Endothelial cell of hepatic sinusoid (primary cell): ENCODE measurements around the gene NOC4L.

Source experiments
- in situ Hi-C: cut with HindIII; loops from 2 replicates; pipeline ENCODE4 v1.10.0; 2017; ENCODE audit warnings: low sequenced_read_pairs

The NOC4L gene

DNA sequence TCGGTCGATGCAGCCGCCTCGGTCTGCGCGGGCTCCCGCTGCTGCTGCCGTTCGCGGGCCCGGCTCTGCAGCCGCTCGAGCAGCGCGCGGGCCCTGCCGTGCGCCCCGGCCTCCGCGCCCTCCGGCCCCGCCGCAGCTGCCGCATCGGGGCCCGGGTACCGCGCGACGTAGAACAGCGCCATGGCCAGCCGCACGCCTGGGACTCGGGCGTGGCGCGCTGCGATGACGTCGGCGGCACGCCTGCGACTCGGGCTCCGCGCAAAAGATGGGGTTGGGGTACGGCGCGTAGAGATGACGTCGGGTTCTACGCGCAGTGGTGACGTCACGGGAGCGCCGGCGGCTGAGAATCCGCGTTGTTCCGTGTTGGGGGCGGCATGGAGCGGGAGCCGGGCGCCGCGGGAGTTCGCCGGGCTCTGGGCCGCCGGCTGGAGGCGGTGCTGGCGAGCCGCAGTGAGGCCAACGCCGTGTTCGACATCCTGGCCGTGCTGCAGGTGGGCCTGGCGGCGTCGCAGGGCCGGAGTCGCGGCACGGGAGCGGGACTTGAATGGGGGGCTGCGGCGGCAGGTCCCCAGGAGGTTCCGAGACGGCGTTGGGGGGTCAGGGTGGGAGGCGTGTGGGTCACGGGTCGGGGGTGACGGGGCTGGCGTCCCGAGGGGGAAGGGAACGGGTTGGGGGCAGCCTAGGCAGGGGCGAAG, at the start of gene NOC4L, which contains the start of gene DDX51:
TSS of gene NOC4L (plus strand) at position 343 of the 695 bp plus-strand sequence. CDS start at position 375, 32 bp downstream.
TSS of gene DDX51 (minus strand) at position 205 of the 695 bp plus-strand sequence. CDS start at position 182, 23 bp downstream.
- in situ Hi-C loops: no loop called here

GRCh38 chr12:132095520-132096409, 48.5 kb upstream of the NOC4L start:
- in situ Hi-C loops: no loop called here

DNA sequence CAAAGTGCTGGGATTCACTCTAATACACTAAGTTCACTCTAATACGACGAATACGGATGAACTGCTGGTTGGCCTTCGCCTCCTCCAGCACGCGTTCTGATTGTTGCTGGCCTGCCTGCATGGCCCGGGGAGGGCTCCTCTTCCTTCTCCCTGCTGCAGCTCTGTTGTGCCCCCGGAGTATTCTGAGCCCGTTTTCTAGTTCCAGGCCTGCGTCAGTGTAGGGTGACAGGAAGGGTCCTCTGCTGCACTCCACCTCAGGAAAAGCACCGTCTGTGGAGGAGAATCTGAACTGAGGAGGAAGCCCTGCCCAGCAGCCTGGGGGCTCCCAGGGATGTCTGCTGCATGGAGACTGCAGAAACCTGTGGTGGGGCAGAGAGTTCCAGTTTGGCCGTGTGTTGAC, 44.5 kb upstream of the NOC4L start:
- in situ Hi-C loops: loop anchor here (10.0 kb wide), 1 partner anchor 225 kb away; the partner anchor contains the start of gene GALNT9

- in situ Hi-C loops: loop anchor here (10.0 kb wide), 1 partner anchor 224 kb away; the partner anchor contains the start of gene GALNT9
These were observed 43.8 kb upstream of the NOC4L start for GRCh38 chr12:132100306-132101065.

DNA sequence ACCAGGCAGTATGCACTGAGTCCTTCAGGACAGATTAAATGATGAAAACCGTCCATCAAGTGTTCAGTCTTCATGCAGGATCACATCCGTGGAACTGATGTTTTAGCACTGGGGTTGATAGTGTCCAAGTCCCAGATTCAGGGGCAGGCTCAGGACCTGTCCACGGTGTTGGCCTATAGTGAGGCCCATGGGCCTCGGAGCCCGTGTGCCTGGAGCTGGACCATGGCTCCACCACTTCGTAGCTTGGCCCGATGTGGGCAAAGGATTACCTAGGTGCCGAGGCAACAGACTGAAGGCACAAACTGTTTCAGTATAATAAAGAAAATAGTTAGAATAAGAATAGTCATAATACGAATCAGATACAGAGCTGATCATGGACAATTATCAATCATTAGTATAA, 42.0 kb upstream of the NOC4L start:
- in situ Hi-C loops: loop anchor here (10.0 kb wide), 1 partner anchor 223 kb away; the partner anchor contains the start of gene GALNT9

DNA sequence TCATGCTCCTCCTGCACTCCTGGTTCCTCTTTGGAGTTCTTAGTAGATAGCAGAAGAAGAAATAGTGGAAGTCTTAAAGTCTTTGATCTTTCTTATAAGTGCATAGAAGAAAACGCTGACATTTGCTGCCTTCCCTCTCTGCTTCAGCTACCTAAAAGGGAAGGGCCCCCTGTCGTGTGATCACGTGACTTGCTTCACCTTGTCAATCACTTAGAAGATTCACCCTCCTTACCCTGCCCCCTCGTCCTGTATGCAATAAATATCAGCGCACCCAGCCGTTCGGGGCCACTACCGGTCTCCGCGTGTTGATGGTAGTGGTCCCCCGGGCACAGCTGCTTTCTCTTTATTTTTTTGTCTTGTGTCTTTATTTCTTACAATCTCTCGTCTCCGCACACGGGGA, 41.2 kb upstream of the NOC4L start:
- in situ Hi-C loops: loop anchor here (10.0 kb wide), 1 partner anchor 222 kb away; the partner anchor contains the start of gene GALNT9

DNA sequence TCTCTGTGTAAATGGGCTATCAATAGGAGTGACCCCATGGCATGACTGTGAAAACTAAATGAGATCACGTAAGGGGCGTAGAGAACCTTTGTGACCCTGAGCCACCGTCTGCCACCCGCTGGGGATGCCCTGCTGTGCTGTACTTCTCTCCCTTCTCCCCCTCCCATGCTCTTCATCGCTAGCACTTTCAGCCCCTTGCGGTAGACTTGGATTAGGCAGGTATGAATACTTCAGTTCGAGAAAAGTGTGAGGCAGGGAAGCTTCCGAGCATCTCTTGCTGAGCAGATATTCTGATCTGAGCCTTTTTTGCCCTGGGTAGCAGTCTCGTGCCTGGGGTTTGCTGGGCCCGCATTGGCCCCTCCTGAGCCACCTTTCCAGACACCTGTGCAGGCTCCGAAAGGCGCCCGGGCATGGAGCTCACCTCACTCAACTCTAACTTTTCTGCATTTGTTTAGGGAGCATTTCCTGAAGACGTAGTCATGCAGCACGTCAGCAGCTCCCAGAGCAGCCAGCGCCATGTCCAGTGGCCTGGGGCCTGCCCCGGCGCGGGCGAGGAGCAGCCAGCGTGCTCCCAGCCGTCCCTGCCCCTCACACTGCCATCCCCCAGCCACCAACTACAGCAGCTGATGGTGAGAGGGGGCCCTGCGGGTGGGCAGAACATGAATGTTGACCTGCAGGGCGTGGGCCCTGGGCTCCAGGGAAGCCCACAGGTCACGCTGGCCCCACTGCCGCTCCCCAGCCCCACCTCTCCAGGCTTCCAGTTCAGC, 40.5 kb upstream of the NOC4L start:
- in situ Hi-C loops: loop anchor here (10.0 kb wide), 1 partner anchor 221 kb away; the partner anchor contains the start of gene GALNT9

GRCh38 chr12:132105467-132105866, 38.8 kb upstream of the NOC4L start:
- in situ Hi-C loops: loop anchor here (10.0 kb wide), 1 partner anchor 219 kb away; the partner anchor contains the start of gene GALNT9

DNA sequence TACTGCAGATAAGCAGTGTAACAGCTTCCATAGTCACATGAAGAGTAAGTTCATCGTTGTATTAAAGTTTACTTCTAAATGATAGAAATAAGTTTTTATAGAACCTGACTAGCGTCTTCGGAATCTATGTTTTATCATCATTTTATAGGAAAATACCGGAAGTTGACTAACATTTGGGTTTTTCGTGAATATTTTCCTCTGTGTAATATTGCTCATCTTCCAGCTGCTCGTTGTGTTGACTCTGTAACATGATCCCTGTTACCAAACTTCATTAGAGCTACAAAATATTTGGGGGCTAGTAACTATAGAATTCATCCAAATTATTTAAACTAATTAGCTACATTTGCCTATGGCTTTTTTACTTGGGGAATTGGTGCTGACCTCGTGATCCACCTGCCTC, 37.3 kb upstream of the NOC4L start:
- in situ Hi-C loops: loop anchor here (10.0 kb wide), 1 partner anchor 218 kb away; the partner anchor contains the start of gene GALNT9

DNA sequence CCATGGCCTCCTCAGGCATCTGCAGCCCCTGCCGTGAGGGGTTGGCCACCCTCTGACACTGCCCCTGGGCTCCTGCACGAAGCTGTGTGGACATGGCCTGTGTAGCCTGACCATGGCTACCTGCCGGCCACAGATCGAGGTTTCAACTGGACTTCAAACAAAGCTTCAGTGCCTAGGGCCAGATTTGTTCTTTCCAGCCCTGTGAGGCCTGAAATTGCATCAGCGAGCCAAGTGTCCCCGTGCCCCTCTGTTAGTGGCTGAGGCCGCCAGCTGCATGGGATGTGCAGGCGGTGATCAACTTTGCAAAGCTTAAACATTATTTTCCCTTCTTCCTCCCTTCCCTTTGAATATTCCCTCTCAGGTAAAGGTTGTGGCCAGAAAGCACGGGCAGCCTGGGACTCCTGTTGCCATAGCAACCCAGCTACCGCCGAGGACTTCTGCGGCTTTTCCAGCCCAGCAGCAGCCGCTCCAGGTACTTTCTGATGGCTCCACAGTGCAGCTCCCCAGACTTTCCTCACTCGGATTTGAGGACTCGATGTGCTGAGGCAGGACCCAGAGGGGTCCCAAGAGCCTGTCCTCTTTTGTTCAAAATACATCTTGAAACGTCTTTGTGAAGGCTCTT, 35.9 kb upstream of the NOC4L start:
- in situ Hi-C loops: loop anchor here (10.0 kb wide), 1 partner anchor 216 kb away; the partner anchor contains the start of gene GALNT9

DNA sequence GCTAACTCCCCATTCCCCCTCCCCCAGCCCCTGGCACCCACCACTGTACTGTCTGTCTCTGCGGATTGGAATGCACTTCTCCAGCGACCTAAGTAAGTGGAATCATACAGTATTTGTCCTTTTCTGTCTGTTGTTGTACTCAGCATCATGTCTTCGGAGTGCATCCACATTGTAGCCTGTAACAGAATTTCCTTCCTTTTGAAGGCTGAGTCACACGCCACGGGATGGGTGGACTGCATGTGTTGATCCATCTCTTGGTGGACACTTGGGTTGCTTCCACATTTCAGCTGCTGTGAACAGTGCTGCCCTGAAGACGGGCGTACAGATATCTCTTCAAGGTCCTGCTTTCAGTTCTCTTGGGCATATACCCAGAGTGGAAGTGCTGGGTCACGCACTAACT, 34.5 kb upstream of the NOC4L start:
- in situ Hi-C loops: loop anchor here (10.0 kb wide), 1 partner anchor 215 kb away; the partner anchor contains the start of gene GALNT9

DNA sequence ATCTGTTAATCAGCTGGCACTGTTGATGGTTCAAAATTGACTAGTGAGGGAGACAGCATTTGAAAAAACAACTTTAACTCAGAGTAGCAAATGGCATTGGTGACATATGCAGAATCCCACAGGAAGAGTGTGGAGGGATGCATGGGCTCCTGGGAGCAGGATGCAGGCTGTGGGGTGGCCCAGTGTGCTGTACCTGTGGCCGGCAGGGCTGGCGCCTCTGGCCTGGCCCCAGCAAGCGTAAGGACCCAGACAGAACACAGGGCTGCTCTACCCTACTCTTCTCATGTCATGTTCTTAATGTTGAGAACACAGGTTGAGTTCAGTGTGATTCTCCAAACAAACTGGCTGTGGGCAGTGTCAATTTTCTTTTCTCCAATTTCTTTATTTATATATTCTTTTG, 33.6 kb upstream of the NOC4L start:
- in situ Hi-C loops: no loop called here

DNA sequence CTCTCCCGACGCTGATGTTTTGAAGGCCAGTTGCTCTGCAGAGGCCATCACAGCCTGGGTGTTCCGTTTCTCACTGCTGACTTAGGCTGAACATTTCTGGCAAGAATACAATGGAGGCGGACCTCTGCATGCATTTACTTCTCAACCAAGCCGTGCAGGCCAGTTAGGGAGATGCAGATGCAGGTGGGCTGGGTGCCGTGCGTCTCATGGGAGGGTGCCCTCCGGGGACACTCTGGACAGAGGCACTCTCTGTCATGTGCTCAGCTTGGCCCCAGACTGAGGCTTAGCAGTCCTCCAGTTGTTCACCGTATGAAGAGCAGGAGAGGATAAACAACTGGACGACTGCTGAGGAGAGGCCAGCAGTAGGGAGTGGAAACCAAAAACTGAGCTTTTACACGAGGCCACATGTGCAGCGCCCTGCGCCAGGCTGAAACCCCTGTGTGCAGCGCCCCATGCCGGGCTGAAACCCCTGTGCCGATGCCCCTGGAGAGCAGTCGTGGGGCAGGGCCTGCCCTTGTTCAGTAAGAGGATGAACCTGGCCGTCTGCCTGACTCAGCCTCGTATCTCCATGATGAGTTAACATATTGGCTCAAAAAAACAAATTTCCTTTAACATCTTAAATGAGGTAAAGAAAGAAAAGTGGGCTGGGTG, 32.5 kb upstream of the NOC4L start:
- in situ Hi-C loops: no loop called here

DNA sequence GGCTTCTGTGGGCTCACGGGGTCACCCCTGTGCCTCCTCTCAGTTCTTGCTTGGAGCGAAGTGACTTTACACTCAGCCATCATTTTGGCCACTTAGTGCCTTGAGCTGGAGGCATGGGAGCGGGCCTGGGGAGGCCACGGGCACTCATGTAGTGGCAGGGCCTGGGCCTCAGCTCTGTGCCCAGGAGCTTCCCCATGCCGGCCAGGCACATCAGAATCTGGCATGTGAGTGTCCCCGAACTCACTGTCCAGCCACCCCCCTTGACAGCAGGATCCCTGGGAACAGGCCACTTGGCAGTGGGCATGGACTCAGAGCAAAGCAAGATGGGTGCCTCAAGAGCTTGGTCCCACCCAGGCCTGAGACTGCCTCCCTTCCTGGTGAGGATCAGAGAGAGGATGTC, 29.6 kb upstream of the NOC4L start:
- in situ Hi-C loops: no loop called here

GRCh38 chr12:132115500-132115899, 28.8 kb upstream of the NOC4L start:
- in situ Hi-C loops: no loop called here

DNA sequence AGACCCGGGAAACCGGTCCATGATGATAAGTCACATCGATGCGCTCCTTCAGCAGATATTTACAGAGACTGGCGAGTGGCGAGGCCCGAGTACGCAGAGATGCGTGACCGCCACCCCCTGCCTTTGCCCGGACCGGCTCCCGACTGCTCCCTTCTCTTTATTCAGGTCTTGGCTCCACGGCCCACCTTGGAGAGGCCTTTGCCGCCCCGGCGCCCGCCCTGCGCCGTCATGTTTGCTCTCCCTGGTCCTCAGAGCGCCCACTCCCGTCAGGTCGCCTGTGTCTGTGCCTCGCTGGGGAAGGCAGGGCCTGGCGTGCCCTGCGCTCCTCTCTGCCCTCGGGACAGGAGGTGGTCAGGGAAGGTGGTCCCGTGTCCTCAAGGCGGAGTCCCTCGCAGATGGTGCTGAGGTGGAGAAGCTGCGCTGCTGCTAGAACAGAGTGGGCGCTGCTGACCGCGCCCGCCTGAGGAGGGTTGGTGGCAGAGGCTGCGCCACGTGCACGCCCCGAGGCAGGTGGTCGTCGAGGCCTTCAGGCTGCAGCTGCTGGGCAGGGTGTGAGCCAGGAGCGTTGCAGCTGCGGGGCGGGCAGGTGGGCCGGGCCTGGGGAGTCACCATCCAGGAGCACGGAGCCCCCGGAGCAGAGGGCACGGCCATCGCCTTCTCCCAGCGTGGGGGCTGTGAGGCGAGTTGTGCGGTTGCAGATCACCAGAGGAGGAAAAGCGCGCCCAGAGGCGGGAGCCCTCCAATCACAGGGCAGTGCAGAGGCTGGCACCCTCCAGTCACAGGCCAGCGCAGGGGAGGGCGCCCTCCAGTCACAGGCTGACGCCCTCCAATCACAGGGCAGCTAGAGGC, 27.3 kb upstream of the NOC4L start:
- in situ Hi-C loops: no loop called here

- in situ Hi-C loops: no loop called here
These were observed 26.7 kb upstream of the NOC4L start for GRCh38 chr12:132117558-132117875.

DNA sequence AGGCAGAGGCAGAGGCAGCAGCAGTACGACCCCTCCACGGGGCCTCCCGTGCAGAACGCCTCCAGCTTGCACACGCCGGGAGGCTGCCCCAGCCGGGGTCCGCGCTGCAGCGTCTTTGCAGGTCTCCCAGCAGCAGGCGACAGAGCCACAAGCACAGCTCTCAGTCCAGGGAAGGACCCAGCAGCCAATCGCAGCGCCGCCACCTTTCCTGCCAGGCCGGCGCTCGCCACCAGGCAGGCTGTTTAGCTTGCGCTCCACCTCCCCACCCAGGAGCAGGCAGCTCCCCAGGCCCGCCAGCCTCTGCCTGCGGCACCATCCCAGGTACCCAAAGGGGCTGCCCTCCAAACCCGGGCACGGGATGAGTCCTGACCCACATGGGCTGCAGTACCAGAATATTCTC, 25.4 kb upstream of the NOC4L start:
- in situ Hi-C loops: no loop called here
